Measurements from ENCODE around the gene STH.

Gene STH

DNA sequence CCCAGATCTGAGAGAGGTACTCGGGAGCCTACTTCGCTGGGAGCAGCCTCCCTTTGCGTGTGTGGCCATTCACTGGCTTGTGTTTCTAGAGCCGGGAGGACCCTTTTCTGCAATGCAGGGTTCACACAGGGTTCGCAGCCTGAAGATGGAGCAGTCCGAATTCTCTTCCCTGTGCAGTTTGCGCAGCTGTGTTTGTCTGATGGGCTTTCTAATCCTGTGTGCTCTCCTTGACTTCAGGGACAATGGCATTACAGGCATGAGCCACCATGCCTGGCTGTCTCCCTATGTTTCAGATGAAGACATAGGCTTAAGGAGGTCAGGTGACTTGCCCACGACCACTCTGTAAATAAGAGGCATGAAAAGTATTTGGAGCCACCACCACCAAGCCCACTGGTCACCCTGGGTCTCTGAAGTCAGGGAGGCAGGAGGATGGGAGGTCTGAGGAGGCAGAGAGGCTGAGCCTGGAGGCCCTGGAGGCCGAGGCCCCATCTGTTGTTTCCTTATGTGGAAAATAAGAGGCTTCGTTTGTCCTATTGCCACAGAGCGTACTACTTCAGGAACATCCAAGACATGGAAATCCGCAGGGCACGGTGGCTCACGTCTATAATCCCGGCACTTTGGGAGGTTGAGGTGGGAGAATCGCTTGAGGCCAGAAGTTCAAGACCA is 5.0 kb upstream of the STH start:
- H3K4me3 ChIP-seq (ENCODE audit: control insufficient read depth, low read depth, low read length), result no peak overlapping the region
- TF ChIP-seq, protein P1, sequence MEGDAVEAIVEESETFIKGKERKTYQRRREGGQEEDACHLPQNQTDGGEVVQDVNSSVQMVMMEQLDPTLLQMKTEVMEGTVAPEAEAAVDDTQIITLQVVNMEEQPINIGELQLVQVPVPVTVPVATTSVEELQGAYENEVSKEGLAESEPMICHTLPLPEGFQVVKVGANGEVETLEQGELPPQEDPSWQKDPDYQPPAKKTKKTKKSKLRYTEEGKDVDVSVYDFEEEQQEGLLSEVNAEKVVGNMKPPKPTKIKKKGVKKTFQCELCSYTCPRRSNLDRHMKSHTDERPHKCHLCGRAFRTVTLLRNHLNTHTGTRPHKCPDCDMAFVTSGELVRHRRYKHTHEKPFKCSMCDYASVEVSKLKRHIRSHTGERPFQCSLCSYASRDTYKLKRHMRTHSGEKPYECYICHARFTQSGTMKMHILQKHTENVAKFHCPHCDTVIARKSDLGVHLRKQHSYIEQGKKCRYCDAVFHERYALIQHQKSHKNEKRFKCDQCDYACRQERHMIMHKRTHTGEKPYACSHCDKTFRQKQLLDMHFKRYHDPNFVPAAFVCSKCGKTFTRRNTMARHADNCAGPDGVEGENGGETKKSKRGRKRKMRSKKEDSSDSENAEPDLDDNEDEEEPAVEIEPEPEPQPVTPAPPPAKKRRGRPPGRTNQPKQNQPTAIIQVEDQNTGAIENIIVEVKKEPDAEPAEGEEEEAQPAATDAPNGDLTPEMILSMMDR (IDR thresholded peaks at IDR 0.05; ENCODE audit: control insufficient read depth, insufficient read depth, low read depth, low read length, missing control alignments), result no peak
- DNase-seq (ENCODE audit: low read depth), result no peak

DNA sequence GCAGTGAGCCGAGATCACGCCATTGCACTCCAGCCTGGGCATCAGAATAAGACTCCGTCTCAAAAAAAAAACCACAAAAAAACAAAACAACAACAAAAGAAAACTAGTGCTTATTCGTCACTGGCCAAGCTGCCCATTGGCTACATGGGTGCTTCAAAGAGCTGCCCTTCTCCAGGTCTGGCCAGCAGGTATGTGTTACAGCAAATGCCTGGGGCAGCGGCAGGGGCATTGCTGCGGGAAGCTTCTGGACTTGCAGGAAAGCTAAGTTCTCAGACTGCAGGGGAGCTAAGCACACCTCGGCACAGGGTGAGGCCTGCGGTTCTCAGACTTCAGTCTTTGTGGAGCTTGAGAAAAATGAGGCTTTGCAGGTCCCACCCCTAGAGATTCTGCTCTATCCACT is 4.1 kb upstream of the STH start:
- H3K4me3 ChIP-seq (ENCODE audit: control insufficient read depth, low read depth, low read length), result no peak overlapping the region
- TF ChIP-seq, protein P1 (IDR thresholded peaks at IDR 0.05; ENCODE audit: control insufficient read depth, insufficient read depth, low read depth, low read length, missing control alignments), result no peak
- no peak for DNase-seq (ENCODE audit: low read depth)

DNA sequence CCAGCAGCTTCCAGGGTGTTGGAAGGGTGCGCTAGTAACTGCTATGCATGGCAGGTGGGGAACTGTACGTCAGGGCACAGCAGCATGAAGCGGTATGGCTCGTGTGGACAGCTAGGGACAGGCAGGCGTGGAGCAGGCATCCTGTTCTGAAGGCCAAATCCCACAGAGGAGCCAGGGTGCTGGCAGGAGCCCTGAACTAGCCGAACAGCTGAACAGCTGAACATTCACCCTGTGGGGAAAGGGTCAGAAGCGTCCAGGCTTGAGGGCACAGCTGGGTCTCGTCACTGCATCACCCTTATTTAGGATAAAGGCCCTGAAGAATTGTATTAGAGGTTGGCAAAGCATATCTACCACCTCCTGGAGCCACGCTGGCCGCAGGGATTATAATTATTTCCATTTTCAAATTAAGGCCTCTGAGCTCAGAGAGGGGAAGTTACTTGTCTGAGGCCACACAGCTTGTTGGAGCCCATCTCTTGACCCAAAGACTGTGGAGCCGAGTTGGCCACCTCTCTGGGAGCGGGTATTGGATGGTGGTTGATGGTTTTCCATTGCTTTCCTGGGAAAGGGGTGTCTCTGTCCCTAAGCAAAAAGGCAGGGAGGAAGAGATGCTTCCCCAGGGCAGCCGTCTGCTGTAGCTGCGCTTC is 3.3 kb upstream of the STH start:
- TF ChIP-seq, protein P1 (IDR thresholded peaks at IDR 0.05; ENCODE audit: control insufficient read depth, insufficient read depth, low read depth, low read length, missing control alignments), result no peak

DNA sequence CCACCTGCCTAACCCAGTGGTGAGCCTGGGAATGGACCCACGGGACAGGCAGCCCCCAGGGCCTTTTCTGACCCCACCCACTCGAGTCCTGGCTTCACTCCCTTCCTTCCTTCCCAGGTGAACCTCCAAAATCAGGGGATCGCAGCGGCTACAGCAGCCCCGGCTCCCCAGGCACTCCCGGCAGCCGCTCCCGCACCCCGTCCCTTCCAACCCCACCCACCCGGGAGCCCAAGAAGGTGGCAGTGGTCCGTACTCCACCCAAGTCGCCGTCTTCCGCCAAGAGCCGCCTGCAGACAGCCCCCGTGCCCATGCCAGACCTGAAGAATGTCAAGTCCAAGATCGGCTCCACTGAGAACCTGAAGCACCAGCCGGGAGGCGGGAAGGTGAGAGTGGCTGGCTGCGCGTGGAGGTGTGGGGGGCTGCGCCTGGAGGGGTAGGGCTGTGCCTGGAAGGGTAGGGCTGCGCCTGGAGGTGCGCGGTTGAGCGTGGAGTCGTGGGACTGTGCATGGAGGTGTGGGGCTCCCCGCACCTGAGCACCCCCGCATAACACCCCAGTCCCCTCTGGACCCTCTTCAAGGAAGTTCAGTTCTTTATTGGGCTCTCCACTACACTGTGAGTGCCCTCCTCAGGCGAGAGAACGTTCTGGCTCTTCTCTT is 2.6 kb upstream of the STH start:
- no peak overlapping the region for H3K4me3 ChIP-seq (ENCODE audit: control insufficient read depth, low read depth, low read length)
- no peak for DNase-seq (ENCODE audit: low read depth)
- TF ChIP-seq, protein P1 (IDR thresholded peaks at IDR 0.05; ENCODE audit: control insufficient read depth, insufficient read depth, low read depth, low read length, missing control alignments), result no peak

More for the DNA sequence above, 3.3 kb upstream of the STH start:
- no peak overlapping the region for H3K4me3 ChIP-seq (ENCODE audit: control insufficient read depth, low read depth, low read length)
- no peak for DNase-seq (ENCODE audit: low read depth)

DNA sequence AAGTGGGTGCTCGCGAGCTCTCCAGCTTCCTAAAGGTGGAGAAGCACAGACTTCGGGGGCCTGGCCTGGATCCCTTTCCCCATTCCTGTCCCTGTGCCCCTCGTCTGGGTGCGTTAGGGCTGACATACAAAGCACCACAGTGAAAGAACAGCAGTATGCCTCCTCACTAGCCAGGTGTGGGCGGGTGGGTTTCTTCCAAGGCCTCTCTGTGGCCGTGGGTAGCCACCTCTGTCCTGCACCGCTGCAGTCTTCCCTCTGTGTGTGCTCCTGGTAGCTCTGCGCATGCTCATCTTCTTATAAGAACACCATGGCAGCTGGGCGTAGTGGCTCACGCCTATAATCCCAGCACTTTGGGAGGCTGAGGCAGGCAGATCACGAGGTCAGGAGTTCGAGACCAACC is 1.9 kb upstream of the STH start:
- TF ChIP-seq, protein P1 (IDR thresholded peaks at IDR 0.05; ENCODE audit: control insufficient read depth, insufficient read depth, low read depth, low read length, missing control alignments), result no peak
- no peak overlapping the region for H3K4me3 ChIP-seq (ENCODE audit: control insufficient read depth, low read depth, low read length)
- DNase-seq (ENCODE audit: low read depth), result no peak

DNA sequence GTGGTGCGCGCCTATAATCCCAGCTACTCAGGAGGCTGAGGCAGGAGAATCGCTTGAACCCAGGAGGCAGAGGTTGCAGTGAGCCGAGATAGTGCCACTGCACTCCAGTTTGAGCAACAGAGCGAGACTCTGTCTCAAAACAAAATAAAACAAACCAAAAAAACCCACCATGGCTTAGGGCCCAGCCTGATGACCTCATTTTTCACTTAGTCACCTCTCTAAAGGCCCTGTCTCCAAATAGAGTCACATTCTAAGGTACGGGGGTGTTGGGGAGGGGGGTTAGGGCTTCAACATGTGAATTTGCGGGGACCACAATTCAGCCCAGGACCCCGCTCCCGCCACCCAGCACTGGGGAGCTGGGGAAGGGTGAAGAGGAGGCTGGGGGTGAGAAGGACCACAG is 1.4 kb upstream of the STH start:
- no peak for DNase-seq (ENCODE audit: low read depth)
- H3K4me3 ChIP-seq (ENCODE audit: control insufficient read depth, low read depth, low read length), result no peak overlapping the region
- TF ChIP-seq, protein P1 (IDR thresholded peaks at IDR 0.05; ENCODE audit: control insufficient read depth, insufficient read depth, low read depth, low read length, missing control alignments), result no peak
